Measurements from ENCODE around the gene MMD.

Gene MMD

DNA sequence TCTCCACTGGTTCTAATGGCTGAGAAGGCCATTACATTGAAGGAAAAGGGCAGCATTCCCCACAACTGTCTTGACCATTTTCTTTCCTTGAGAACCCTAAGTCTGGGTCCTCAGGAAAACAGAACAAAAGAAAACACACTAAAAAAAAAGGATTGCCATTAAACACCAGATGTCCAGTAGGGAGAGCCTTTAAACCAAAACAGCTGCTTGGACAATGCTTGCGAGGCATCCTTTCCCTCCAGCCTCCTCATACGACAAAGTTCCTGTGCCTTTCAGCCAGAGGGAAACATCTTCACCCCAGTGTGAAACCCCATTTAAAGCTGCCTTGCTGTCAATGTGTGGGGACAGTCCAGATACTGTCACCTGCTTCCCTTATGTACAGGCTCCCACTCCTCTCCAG lies 74.3 kb downstream of the MMD start:
- no peak for DNase-seq (ENCODE audit: low read depth)

- DNase-seq (ENCODE audit: low read depth) = no peak
Observed at GRCh38 chr17:55346658-55347057, 75.0 kb downstream of the MMD start.

DNA sequence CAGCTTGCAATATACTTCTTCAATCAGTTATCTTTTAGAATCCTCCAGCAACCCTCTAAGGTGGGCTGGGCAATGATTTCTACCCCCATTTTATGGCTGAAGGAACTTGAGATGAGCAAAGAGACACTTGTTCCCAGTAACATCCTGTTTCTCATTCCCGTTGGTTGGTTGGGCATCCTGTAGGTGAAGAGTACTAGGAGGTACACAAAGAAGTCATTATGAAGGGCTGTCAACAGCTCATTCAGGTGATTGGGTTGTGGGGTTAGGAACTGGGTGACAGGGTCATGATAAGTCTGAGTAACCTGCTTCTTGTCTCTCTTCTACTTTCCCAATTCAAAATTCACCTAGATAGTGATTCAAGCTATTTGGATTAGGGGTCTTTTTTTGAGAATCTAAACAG lies 76.5 kb downstream of the MMD start:
- no peak for DNase-seq (ENCODE audit: low read depth)

DNA sequence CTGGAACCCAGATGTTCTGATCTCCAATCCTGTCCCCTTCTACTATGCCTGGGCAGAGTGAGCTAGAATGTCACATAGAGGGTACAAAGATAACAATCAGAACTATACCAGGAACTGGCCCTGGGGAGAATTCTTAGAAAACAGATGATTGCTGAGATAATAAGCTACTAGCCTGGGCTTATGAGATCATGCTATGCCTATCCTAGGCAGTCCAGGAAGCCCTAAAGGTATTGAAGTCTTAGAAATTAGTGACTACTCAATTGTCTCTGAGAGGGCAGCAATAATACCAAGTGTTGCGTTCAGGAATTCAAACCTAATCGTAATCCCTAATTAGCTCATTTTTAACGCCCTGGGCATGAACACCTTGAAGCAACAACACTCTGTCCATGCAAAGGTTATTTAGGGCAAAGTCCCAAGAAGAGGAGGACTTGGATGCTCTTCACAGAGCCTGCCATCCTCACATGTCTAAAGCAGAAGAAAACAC lies 77.1 kb downstream of the MMD start:
- no peak for DNase-seq (ENCODE audit: low read depth)

DNA sequence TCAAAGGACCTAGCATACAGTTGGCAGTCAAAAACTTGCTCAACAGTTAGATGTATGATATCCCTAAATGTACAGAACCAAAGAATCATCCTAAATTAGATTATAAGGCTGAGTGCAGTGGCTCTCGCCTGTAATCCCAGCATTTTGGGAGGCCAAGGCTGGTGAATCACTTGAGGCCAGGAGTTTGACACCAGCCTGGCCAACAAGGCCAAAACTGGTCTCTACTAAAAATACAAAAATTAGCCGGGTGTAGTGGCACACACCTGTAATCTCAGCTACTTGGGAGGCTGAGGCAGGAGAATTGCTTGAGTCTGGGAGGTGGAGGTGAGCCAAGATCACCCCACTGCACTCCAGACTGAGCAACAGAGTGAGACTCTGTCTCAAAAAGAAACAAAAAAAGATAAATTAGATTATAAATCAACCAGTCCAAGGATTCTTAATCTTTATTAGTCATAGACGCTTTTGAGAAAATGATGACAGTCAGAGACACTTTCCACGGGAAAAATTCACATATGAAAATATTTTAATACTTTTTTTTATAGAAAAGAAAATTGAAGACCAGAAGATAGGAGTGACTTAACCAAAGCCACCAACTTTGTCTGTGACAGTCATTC lies 77.6 kb downstream of the MMD start:
- no peak for DNase-seq (ENCODE audit: low read depth)

- DNase-seq (ENCODE audit: low read depth) = no peak
Observed at GRCh38 chr17:55342800-55343585, 78.6 kb downstream of the MMD start.

Data from GM04503 (cell line).